Measurements from ENCODE around the gene RRP36. TPM values are rescaled to one million over a fixed set of nuclear protein-coding genes. Genes with fewer than 3 reads are reported as not detected.

RRP36 gene
- total and polyA plus RNA-seq, 9 of the 15 experiments (the other 6 are each of a cell fraction or from before 2014, with no cell fraction given): 27.6 to 150 (median 114) TPM

GRCh38 chr6:42978839-42979522, 42.4 kb upstream of the RRP36 start, which contains the start of gene PEX6 (continued):
- TF ChIP-seq, protein P1, sequence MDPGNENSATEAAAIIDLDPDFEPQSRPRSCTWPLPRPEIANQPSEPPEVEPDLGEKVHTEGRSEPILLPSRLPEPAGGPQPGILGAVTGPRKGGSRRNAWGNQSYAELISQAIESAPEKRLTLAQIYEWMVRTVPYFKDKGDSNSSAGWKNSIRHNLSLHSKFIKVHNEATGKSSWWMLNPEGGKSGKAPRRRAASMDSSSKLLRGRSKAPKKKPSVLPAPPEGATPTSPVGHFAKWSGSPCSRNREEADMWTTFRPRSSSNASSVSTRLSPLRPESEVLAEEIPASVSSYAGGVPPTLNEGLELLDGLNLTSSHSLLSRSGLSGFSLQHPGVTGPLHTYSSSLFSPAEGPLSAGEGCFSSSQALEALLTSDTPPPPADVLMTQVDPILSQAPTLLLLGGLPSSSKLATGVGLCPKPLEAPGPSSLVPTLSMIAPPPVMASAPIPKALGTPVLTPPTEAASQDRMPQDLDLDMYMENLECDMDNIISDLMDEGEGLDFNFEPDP (CRISPR knock-in tag; IDR thresholded peaks at IDR 0.05): 0 out of 2 replicates have a peak, but pooled peaks have one; percentile 63
- peak; percentile 79 for TF ChIP-seq MBD2 (IDR thresholded peaks at IDR 0.05; ENCODE audit: borderline replicate concordance, low read depth)
- no peak for TF ChIP-seq ZEB2 (IDR thresholded peaks at IDR 0.05)
- TF ChIP-seq SOX6 (IDR thresholded peaks at IDR 0.05): no peak
- no peak for TF ChIP-seq BCL6 (CRISPR knock-in tag; IDR thresholded peaks at IDR 0.05)
- TF ChIP-seq FOXA1 (IDR thresholded peaks at IDR 0.05; ENCODE audit: borderline replicate concordance): no peak
- TF ChIP-seq ZNF589 (CRISPR knock-in tag; IDR thresholded peaks at IDR 0.05; ENCODE audit: low read depth): no peak
- no peak for TF ChIP-seq KHSRP (IDR thresholded peaks at IDR 0.05)
- TF ChIP-seq MTF1 (CRISPR knock-in tag; IDR thresholded peaks at IDR 0.05; ENCODE audit: borderline replicate concordance): no peak
- no peak for TF ChIP-seq ZKSCAN8 (CRISPR knock-in tag; IDR thresholded peaks at IDR 0.05)
- peak; percentile 94 for TF ChIP-seq HNRNPLL (IDR thresholded peaks at IDR 0.05; ENCODE audit: low read depth, low read length, poor library complexity, severe bottlenecking)
- peak; percentile 99 for TF ChIP-seq RBFOX2 (IDR thresholded peaks at IDR 0.05; ENCODE audit: low read depth, low read length)
- peak; percentile 11 for TF ChIP-seq ASH1L (IDR thresholded peaks at IDR 0.05; ENCODE audit: borderline replicate concordance, low read depth, partially characterized antibody)
- no peak for TF ChIP-seq SMARCC2 (IDR thresholded peaks at IDR 0.05; ENCODE audit: low read depth)
- no peak for TF ChIP-seq CHCHD3 (CRISPR knock-in tag; IDR thresholded peaks at IDR 0.05)
- TF ChIP-seq RFX1 (IDR thresholded peaks at IDR 0.05): peak; percentile 60
- no peak for TF ChIP-seq CHAMP1 (IDR thresholded peaks at IDR 0.05)
- TF ChIP-seq, protein P2, sequence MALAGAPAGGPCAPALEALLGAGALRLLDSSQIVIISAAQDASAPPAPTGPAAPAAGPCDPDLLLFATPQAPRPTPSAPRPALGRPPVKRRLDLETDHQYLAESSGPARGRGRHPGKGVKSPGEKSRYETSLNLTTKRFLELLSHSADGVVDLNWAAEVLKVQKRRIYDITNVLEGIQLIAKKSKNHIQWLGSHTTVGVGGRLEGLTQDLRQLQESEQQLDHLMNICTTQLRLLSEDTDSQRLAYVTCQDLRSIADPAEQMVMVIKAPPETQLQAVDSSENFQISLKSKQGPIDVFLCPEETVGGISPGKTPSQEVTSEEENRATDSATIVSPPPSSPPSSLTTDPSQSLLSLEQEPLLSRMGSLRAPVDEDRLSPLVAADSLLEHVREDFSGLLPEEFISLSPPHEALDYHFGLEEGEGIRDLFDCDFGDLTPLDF (CRISPR knock-in tag; IDR thresholded peaks at IDR 0.05): 0 out of 2 replicates have a peak, but pooled peaks have one; percentile 11
- TF ChIP-seq ARHGAP35 (IDR thresholded peaks at IDR 0.05; ENCODE audit: partially characterized antibody): no peak
- peak in 1 of 2 experiments; percentile 95; a peak in 1 of 4 replicates for TF ChIP-seq KDM4B (IDR thresholded peaks at IDR 0.05; ENCODE audit: borderline replicate concordance in 2 of 2, low read depth in 1 of 2)
- TF ChIP-seq ZNF316 (IDR thresholded peaks at IDR 0.05): peak; percentile 92
- TF ChIP-seq DPF2 (IDR thresholded peaks at IDR 0.05): peak; percentile 75
- peak; percentile 67 for TF ChIP-seq RBM39 (optimal IDR thresholded peaks at IDR 0.05; ENCODE audit: low read depth, low read length)
- TF ChIP-seq STAG1 (CRISPR knock-in tag; IDR thresholded peaks at IDR 0.05; ENCODE audit: borderline replicate concordance): no peak
- no peak for TF ChIP-seq MTA2 (IDR thresholded peaks at IDR 0.05; ENCODE audit: low read depth)
- TF ChIP-seq ZNF76 (CRISPR knock-in tag; IDR thresholded peaks at IDR 0.05; ENCODE audit: borderline replicate concordance): 0 out of 2 replicates have a peak, but pooled peaks have one; percentile 3
- TF ChIP-seq ZNF668 (CRISPR knock-in tag; IDR thresholded peaks at IDR 0.05): no peak

All from K562 (cell line).